HG03469 (cell line): Measurements from ENCODE around the gene SLC9A5.

ENCODE experiments used
- ATAC-seq: cut with Tn5 transposase; IDR thresholded peaks from one replicate; pipeline ENCODE4 v1.9.1; 2021; ENCODE audit warnings: mild to moderate bottlenecking, moderate library complexity, moderate number of reproducible peaks; ENCODE audit not compliant: unreplicated experiment

Gene SLC9A5

DNA sequence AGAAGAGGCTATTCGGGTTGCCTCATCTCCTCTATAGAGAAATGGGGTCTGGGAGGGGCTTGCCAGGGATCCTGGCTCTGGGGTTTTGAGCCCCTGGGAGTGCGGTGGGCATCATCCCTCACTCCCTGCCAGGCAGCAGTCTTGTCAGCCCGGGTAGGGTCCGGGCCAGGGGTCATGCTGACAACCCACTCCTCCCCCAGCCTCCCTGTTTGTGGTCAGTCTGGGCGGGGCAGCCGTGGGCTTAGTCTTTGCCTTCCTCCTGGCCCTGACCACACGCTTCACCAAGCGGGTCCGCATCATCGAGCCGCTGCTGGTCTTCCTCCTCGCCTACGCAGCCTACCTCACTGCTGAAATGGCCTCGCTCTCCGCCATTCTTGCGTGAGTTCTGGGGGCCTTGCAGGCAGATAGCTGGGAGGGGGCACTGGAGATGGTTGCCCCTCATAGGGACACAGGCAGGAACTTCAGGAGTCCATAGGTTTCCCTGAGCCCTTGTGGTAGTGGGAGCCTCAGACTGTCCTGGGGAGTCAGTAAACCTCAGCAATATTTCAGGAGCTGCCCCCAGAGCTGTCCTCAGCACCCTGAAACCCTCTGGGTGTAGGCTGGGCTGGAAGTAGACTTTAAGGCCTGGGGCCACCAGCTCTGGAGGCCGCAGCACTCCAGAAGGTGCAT, 6.9 kb downstream of the SLC9A5 start:
- ATAC-seq, result no peak

DNA sequence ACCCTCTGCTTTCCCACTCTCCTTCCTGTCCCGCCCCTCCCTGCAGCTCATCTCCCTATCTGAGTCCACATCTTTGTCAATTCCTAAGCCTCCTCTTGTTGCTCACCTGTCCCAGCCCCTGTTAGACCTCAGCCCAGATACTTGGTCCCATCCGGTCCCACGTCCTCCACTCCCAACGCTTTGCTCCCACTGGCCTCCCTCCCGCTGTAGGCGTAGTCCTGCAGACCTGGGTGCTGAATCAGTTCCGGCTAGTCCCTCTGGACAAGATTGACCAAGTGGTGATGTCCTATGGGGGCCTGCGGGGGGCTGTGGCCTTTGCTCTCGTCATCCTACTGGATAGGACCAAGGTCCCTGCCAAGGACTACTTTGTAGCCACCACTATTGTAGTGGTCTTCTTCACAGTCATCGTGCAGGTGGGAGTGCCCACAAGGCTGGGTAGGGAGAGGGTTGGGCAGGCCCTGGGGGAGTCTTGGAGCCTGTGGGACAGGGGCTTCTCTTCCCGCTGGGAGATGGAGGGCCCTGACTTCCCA, 8.0 kb downstream of the SLC9A5 start:
- no peak for ATAC-seq

DNA sequence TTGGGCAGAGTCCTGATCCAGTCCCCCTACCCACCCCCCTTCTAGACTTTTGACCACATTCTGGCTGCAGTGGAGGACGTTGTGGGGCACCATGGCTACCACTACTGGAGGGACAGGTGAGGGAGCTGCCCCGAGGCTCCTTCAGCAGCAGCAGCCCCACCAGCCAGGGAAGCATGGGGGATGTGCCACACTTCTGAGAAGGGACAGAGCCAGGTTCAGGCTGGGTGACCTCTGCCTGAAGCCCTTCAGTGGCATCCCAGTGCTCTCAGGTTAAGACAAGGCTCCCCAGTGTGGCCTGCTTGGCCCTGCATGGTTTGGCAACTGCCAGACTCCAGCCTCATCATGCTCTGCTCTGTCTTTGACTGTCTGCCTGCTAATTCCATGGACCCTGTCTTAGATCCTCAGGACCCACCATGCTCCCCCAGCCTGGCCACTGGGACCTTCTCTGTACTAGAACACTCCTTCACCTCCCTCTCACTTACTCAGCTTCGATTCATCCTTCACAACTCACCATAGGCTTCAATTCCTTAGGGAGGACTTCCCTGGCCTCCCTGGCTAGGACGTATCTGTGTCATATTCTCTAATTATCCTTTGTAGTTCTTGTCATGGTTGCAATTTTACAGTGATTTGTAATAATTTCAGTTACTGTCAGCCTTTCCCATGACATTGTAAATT, 8.8 kb downstream of the SLC9A5 start:
- ATAC-seq, result no peak

DNA sequence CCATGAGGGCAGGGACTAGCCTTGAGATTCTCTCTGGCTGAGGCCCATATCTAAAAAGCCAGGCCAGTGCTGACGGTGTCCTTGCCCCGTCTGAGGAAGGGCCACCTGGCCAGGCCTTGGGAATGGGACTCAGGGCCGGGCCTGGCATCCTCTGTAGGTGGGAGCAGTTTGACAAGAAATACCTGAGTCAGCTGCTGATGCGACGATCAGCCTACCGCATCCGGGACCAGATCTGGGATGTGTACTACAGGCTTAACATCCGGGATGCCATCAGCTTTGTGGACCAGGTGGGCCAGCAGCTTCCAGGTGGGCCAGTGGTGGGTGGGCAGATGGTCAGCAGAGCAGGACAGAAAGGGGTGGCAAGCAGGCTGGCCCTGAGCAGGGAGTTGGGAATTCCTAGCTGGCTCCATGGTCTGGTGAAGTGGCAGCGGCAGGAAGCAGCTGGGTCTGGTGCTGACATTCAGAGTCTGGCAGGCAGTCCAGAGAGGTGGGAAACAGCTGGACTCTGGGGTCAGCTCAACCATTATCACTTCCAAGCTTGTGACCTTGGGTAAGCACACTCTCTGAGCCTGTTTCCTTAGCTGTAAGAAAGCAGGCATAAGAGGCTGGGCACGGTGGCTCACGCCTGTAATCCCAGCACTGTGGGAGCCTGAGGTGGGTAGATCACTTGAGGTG, 9.5 kb downstream of the SLC9A5 start:
- ATAC-seq, result no peak

DNA sequence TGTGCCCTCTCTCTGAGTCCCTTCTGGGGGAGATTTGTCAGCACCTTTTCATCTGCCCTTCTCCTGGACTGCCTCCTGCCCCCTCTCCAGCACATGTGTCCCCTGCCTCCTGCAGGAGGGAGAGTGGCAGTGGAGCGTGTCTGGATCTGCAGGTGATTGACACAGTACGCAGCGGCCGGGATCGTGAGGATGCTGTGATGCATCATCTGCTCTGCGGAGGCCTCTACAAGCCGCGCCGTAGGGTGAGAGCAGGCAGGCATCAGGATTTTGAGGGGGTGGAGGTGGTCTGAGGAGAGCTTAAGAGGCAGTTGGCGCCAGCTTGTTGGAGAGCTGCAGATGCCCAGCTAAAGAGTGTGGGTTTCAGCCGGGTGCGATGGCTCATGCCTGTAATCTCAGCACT, 10.9 kb downstream of the SLC9A5 start:
- no peak for ATAC-seq

DNA sequence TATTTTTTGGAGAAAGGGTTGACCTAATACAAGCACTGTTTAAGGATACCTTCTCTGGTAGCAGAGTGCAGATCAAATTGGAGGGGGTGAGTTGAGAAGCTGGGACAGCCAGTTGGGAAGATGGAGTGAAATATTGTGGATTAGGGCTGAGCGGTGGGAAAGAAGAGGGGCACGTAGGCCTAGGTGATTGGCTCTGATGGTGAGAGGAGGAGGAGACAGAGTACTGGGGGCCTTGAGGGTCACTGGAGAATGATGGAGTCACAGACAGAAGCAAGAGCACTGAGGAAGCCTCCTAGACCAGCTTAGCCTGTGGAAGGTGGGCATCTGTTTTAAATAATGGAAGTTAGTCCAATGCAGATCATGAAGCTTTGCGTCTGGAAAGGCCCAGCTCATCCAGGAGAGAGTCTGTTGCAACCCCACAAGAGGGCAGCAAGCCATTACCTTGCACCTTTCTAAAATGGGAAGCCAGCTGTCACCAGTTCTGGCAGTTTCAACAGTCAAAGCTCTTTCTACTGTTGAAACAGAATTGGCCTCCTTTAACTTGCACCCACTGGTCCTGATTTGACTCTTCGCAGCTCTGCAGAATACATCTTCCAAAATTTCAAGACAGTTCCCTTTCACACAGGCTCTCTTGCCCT, 11.8 kb downstream of the SLC9A5 start:
- ATAC-seq, result no peak

DNA sequence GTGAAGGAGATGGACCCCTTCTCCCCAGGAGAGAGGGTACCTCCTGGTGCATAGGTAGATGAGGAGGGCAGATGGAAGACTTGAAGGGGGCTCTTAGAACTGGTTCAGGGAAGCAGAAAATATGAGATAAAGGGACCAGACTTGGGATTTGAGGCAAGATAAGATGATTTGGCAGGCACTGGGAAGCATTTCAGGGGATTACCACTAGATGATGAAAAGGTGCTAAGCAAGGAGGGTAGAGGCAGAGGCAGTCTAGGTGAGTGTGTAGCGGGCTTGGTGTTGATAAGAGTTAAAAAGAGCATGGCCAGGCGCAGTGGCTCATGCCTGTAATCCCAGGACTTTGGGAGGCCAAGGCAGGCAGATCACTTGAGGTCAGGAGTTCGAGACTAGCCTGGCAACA, 14.4 kb downstream of the SLC9A5 start:
- no peak for ATAC-seq

DNA sequence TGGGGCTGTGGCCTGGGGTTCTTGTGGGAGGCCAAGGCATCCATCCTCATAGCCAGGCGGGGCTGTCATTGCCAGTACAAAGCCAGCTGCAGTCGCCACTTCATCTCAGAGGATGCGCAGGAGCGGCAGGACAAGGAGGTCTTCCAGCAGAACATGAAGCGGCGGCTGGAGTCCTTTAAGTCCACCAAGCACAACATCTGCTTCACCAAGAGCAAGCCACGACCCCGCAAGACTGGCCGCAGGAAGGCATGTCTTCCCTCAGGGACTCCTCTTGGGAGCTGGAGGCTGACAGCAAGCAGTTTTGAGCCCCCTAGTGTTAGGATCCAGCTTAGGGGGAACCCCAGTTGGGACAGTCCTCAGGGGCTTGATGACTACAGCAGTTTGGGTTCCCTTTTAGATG, 15.5 kb downstream of the SLC9A5 start:
- no peak for ATAC-seq

DNA sequence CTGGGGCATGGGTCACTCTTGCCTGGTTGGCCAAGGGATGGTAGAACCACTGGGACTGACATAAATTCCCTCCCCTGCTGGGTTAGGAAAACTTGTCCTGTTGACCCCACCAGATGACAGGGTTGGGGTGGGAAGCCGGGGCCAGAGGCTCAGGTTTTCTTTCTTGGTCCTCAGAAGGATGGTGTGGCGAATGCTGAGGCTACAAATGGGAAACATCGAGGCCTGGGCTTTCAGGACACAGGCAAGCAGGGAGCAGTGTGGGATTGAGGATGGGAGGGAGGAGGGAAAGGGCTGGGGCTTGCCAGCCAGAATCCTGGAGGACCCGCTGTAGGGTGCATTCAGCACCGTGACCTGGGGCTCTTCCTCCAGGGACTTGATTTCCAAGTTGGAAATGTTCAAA, 16.1 kb downstream of the SLC9A5 start:
- no peak for ATAC-seq

DNA sequence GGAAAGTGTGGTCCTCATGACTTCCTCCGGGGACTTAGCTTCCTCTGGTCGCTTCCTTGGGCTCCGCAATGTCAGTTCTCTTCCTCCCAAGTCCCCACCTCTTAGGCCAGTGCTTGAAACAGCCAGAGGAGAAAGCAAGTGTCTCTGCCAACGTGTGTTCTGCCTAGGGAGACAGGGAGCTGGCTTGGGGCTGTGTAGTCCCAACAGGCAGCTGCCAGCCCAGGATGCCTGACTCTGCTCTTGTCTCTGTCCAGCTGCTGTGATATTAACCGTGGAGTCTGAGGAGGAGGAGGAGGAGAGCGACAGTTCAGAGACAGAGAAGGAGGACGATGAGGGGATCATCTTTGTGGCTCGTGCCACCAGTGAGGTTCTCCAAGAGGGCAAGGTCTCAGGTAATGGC, 17.1 kb downstream of the SLC9A5 start:
- no peak for ATAC-seq

DNA sequence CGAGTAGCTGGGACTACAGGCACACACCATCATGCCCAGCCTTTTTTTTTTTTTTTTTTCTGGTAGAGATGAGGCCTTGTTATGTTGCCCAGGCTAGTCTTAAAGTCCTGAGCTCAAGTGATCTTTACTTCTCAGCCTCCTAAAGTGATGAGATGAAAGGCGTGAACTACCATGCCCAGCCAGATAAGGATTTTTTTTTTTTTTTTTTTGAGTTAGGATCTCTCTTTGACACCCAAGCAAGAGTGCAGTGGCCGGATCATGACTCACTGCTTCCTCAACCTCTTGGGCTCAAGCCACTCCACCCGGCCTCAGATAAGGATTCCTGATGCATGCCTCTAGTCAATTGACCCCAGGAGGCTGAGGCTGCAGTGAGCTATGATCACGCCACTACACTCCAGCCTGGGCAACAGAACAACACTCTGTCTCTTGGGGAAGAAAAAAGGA, 19.4 kb downstream of the SLC9A5 start:
- ATAC-seq, result no peak

DNA sequence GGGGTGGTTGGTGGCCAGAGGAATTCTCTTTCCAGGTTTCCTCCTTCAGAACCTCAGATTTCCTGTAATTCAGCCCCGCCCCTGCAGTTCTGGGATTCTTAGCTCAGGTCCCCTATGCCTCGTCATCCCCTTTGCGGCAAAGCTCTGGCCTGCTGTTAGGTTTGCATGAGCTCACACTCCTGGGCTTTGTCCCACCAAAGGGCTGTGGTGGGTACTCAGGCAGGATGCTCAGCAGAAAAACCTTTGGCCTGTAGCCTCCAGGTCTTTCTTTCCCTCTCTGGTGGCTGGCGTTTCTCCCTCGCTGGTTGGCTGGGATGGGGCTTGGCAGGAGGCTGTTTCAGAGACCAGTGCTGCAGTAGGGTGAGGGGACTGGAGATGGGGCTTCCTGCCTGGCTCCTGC, 21.0 kb downstream of the SLC9A5 start:
- ATAC-seq, result no peak

DNA sequence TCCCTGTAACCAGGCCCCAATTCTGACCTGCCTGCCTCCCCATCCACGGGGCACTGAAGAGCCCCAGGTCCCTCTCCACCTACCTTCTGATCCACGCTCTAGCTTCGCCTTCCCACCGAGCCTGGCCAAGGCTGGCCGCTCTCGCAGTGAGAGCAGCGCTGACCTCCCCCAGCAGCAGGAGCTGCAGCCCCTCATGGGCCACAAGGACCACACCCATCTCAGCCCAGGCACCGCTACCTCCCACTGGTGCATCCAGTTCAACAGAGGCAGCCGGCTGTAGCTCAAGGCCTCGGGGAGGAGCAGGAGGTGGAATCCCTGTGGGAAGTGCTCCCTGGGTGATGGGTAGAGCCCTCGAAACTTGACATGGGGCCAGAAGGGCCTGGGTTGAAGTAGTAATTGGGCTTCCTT, 22.2 kb downstream of the SLC9A5 start:
- ATAC-seq, result no peak

DNA sequence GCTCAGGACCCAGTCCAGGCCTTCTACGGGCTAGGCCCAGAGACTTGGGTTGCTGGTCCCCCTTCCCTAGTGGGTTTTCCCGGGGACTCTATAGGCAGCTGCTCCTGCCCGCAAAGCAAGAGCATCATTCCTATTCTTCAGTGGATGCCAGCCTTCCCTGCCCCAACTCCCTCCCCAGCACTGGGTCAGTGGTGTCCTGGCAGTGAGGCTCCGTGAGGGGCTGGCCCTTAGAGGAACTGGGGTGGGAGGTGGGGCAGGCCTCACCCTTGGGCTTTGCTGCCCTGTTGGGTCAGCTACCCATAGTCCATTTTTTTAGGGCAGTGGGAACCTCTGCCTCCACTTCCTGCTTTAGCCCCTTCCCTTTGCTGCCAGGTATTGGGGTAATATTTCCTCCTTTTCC, 22.7 kb downstream of the SLC9A5 start:
- ATAC-seq, result no peak

DNA sequence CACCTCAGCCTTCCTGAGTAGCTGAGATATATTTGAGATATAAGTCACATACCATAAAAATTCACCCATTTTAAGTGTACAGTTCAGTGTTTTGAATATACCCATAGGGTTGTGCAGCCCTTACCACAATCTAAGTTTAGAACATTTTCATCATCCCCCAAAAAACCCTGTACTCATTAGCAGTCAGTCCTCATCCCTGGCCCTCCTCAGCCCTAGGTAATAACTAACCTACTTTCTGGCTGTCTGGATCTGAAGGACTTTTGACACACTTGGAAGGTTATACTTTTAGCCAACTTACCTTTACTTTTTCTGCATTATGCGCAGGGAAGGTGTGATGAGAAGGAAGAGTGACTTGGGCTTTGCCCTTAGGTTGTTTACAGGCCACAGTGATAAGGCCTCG, 26.5 kb downstream of the SLC9A5 start:
- no peak for ATAC-seq

DNA sequence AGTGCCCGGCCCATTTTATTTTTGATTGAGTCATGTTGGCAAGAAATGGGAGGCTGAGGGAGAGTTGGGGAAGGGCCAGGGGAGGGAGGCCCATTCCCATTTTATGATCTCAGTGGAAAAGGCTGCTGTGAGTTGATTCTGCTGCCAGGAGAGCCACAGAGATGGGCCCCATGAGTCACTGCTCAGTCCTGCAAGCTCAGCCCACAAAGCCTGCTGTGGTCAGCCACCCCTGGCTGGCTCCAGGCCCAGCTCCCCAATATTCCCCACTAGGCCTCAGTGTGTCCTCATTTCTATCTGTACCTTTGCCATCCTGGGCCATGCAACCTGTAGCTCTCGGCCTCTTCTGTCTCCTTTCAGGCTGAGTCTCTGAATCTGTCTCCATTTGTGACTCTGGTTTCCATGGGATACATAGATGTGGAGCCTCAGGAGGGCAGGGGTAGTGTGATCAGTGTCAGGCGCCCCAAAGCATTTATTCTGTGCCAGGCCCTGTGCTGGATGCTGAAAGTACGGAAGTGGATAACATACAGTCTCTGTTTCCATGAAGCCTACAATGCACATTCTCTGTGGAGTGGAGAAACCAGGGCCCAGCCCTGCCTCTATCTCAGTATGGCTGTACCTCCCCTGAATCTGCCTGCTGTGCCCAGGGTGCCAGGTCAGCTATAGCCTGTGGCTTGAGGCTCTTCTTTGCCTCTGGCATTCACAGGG, 28.7 kb downstream of the SLC9A5 start:
- no peak for ATAC-seq

DNA sequence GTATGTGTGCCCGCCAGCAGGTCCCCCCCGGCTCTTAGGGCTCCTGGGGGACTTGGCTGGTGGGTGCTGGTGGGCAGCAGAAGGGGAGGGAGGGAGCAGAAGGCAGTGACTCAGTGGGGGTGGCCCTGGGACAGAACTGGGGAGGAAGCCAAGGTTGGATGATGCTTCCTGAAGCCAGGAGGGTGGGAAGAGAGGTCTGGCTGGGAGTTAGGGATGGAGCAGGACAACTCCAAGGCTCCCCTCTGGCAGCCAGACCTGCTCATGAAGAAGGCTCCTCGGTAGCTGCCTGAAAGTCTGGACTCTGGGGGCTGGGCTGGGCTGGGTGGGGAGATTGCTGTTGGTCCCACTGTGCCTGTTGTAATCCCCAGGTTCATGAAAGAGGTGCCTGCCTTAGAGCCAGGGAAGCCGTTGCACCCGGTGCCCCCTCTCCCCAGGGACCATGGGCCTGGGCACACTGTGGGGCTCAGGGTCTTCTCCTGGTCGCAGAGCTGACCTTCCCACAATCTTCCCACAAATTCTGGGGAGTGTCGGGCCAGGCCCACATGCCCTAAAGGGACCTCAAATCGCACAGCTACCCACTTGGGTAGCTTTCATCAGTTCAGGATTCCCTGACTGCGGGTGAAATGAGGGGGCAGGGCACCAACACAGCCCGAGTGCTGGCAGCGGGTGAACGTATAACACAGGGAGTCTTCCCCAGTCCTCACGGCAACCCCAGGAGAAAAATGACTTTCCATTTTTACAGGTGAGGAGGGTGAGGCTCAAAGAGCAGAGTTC, 29.4 kb downstream of the SLC9A5 start:
- no peak for ATAC-seq

DNA sequence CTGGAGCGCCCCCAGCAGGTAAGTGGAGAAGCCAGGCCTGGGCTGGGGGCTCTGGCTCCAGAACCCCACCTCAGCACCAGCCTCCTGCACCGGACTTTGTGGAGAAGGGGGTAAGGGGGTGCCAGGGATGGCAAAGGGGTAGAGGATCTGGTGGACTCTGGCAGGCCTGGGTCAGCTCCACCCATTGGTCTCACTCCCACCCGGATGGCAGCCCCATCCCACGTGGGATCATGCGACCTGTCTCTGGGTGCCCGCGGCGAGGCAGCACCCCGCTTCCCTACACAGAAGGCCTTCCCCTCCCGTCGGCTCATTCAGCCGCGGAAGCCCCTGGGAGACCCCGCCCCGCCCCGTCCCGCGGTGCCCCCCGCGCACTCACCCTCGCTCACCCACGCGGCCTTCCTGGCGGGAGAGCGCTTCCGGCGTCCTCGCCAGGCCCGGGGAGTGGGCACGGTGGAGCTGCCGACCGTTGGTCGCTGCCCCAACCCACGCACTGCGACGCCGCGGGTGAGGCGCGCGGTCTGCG, 30.1 kb downstream of the SLC9A5 start:
- no peak for ATAC-seq

DNA sequence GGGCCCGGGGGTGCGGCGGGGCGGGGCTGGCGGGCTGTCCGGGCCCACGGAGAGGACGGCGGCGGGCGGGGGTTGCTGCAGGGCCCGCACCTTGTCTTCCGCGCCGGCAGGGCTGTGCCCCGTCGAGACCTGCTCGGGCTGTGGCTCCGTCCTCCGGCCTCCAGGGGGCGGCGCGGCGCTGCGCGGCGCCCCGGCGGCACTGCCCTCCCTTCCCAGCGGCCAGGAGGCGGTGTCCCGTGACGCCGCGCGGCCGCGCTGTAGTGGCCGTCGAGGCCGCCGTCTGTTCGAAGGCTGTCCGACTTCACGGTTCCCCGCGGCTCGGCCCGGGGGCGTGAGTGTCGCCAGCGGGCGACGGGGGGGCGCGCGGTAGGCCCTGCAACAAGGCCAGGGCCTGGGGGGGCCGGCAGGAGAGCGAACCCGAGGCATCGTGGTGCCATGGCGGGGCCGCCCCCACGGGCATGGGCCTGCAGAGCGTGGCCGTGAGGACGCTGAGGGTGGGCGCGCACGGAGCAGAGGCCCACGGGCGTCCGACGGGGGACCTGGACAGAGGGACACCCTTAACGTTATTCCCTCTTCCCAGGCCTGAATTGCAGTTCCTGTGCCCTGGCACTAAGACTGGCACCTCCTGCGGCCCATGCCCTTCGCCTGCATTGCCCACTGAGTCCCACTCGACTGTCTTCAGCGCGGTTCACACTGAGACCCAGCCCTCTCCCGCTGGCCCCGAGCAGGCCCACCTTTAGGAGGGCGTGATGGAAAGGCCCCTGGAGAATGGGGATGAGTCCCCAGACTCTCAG, 30.7 kb downstream of the SLC9A5 start, which contains the start of gene PLEKHG4:
Gene PLEKHG4 (plus strand): TSS at position 237 of the 794 bp plus-strand sequence. CDS start 513 bp downstream, at position 750.
- ATAC-seq, result no peak
